Breast epithelium (tissue), 3 donors: Measurements from ENCODE around the gene LAP3.

Experiments used
- POLR2A ChIP-seq: fragments of 450-650 bp; IDR thresholded peaks from one replicate; pipeline ENCODE4 v1.6.1; 2016; ENCODE audit warnings: antibody characterized with exemption, mild to moderate bottlenecking, moderate library complexity
- POLR2AphosphoS5 ChIP-seq, 3 donors: sonication (generic); formaldehyde crosslinking; IDR thresholded peaks; one replicate each; pipeline ENCODE4 v1.6.1; 2017; ENCODE audit warnings: antibody characterized with exemption in 3 of 3
- TF ChIP-seq, protein P1 (sequence below), 3 donors: fragments of 450-650 bp; IDR thresholded peaks; one replicate each; pipeline ENCODE4 v1.5.1; 2016 to 2017; ENCODE audit warnings: antibody characterized with exemption in 3 of 3, mild to moderate bottlenecking in 3 of 3, moderate library complexity in 3 of 3

- TF ChIP-seq POLR2A (no peak), POLR2AphosphoS5 (IDR thresholded peaks at IDR 0.05) (no peak)
- TF ChIP-seq, protein P1, sequence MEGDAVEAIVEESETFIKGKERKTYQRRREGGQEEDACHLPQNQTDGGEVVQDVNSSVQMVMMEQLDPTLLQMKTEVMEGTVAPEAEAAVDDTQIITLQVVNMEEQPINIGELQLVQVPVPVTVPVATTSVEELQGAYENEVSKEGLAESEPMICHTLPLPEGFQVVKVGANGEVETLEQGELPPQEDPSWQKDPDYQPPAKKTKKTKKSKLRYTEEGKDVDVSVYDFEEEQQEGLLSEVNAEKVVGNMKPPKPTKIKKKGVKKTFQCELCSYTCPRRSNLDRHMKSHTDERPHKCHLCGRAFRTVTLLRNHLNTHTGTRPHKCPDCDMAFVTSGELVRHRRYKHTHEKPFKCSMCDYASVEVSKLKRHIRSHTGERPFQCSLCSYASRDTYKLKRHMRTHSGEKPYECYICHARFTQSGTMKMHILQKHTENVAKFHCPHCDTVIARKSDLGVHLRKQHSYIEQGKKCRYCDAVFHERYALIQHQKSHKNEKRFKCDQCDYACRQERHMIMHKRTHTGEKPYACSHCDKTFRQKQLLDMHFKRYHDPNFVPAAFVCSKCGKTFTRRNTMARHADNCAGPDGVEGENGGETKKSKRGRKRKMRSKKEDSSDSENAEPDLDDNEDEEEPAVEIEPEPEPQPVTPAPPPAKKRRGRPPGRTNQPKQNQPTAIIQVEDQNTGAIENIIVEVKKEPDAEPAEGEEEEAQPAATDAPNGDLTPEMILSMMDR (IDR thresholded peaks at IDR 0.05), result no peak
These were observed 41.1 kb upstream of the LAP3 start for GRCh38 chr4:17535906-17536305.
